ENCODE data around the gene NXPH2.

The NXPH2 gene

GRCh38 chr2:138630164-138630563, 150.0 kb downstream of the NXPH2 start:
- DNase-seq, result no peak

GRCh38 chr2:138626148-138626547, 154.0 kb downstream of the NXPH2 start:
- DNase-seq, result no peak

GRCh38 chr2:138622613-138623012, 157.6 kb downstream of the NXPH2 start:
- DNase-seq, result peak in 1 of 2 donors; percentile 33

- no peak for DNase-seq
Observed at GRCh38 chr2:138621139-138621538, 159.1 kb downstream of the NXPH2 start.

- no peak for DNase-seq
Observed at GRCh38 chr2:138620431-138620830, 159.8 kb downstream of the NXPH2 start.

All from bone marrow (tissue), 2 donors.